ENCODE results near the gene SOHLH1. TPM values are rescaled to one million over a fixed set of nuclear protein-coding genes. Genes with fewer than 3 reads are reported as not detected.

The SOHLH1 gene
- total RNA-seq, 2 experiments from 2014 or later, result not detected

- H3K9me3 Mint-ChIP-seq (ENCODE audit: insufficient read depth), result no peaks in the 10 kb centered on the region
- H3K36me3 Mint-ChIP-seq (ENCODE audit: low read depth), result no peaks in the 10 kb centered on the region
- H3K4me1 Mint-ChIP-seq (ENCODE audit: low read depth), result peaks cover 2% of the 10 kb centered on the region
- H3K27ac Mint-ChIP-seq, result no peak overlapping the region
- no peak for ATAC-seq
- H3K27me3 Mint-ChIP-seq (ENCODE audit: low read depth), result no peaks in the 10 kb centered on the region
- no peak overlapping the region for H3K4me3 Mint-ChIP-seq
- ChIA-PET POLR2A (no interaction called here), CTCF (no interaction called here)
- no peak for DNase-seq
Measured at GRCh38 chr9:135697226-135697625, 2.1 kb downstream of the SOHLH1 start.

- H3K9me3 Mint-ChIP-seq (ENCODE audit: insufficient read depth), result no peaks in the 10 kb centered on the region
- no peaks in the 10 kb centered on the region for H3K27me3 Mint-ChIP-seq (ENCODE audit: low read depth)
- peaks cover 2% of the 10 kb centered on the region for H3K4me1 Mint-ChIP-seq (ENCODE audit: low read depth)
- DNase-seq (no peak), ATAC-seq (no peak)
- ChIA-PET POLR2A (no interaction called here), CTCF (no interaction called here)
- no peaks in the 10 kb centered on the region for H3K36me3 Mint-ChIP-seq (ENCODE audit: low read depth)
- H3K4me3 Mint-ChIP-seq, result no peak overlapping the region
- H3K27ac Mint-ChIP-seq, result no peak overlapping the region
Measured at GRCh38 chr9:135696446-135696845, 2.8 kb downstream of the SOHLH1 start.

- H3K27ac Mint-ChIP-seq, result no peak overlapping the region
- POLR2A ChIA-PET, result no interaction called here
- DNase-seq, result no peak
- CTCF ChIA-PET, result no interaction called here
- H3K36me3 Mint-ChIP-seq (ENCODE audit: low read depth), result no peaks in the 10 kb centered on the region
- no peak for ATAC-seq
- H3K27me3 Mint-ChIP-seq (ENCODE audit: low read depth), result no peaks in the 10 kb centered on the region
- H3K4me3 Mint-ChIP-seq, result no peak overlapping the region
- H3K4me1 Mint-ChIP-seq (ENCODE audit: low read depth), result no peaks in the 10 kb centered on the region
- no peaks in the 10 kb centered on the region for H3K9me3 Mint-ChIP-seq (ENCODE audit: insufficient read depth)
Measured at GRCh38 chr9:135695642-135696041, 3.6 kb downstream of the SOHLH1 start.

- H3K27me3 Mint-ChIP-seq (ENCODE audit: low read depth), result no peaks in the 10 kb centered on the region
- no peak for DNase-seq
- H3K4me1 Mint-ChIP-seq (ENCODE audit: low read depth), result no peaks in the 10 kb centered on the region
- H3K9me3 Mint-ChIP-seq (ENCODE audit: insufficient read depth), result no peaks in the 10 kb centered on the region
- ChIA-PET POLR2A (no interaction called here), CTCF (no interaction called here)
- no peak overlapping the region for H3K4me3 Mint-ChIP-seq
- H3K36me3 Mint-ChIP-seq (ENCODE audit: low read depth), result no peaks in the 10 kb centered on the region
- ATAC-seq, result no peak
- no peak overlapping the region for H3K27ac Mint-ChIP-seq
Measured at GRCh38 chr9:135695036-135695435, 4.2 kb downstream of the SOHLH1 start.

GRCh38 chr9:135694414-135694813, 4.9 kb downstream of the SOHLH1 start:
- Mint-ChIP-seq H3K4me3 (no peak overlapping the region), H3K27me3 (ENCODE audit: low read depth) (no peaks in the 10 kb centered on the region), H3K36me3 (ENCODE audit: low read depth) (no peaks in the 10 kb centered on the region), H3K9me3 (ENCODE audit: insufficient read depth) (no peaks in the 10 kb centered on the region), H3K27ac (no peak overlapping the region), H3K4me1 (ENCODE audit: low read depth) (no peaks in the 10 kb centered on the region)
- DNase-seq, result no peak
- ATAC-seq, result no peak
- POLR2A ChIA-PET, result no interaction called here
- CTCF ChIA-PET, result no interaction called here

GRCh38 chr9:135693771-135694170, 5.5 kb downstream of the SOHLH1 start:
- CTCF ChIA-PET, result no interaction called here
- H3K36me3 Mint-ChIP-seq (ENCODE audit: low read depth), result no peaks in the 10 kb centered on the region
- POLR2A ChIA-PET, result no interaction called here
- no peak overlapping the region for H3K4me3 Mint-ChIP-seq
- ATAC-seq (no peak), DNase-seq (no peak)
- H3K27ac Mint-ChIP-seq, result no peak overlapping the region
- no peaks in the 10 kb centered on the region for H3K27me3 Mint-ChIP-seq (ENCODE audit: low read depth)
- H3K4me1 Mint-ChIP-seq (ENCODE audit: low read depth), result no peaks in the 10 kb centered on the region
- no peaks in the 10 kb centered on the region for H3K9me3 Mint-ChIP-seq (ENCODE audit: insufficient read depth)

- DNase-seq, result no peak
- Mint-ChIP-seq H3K4me1 (ENCODE audit: low read depth) (no peaks in the 10 kb centered on the region), H3K4me3 (no peak overlapping the region), H3K9me3 (ENCODE audit: insufficient read depth) (no peaks in the 10 kb centered on the region), H3K27me3 (ENCODE audit: low read depth) (no peaks in the 10 kb centered on the region), H3K27ac (no peak overlapping the region), H3K36me3 (ENCODE audit: low read depth) (no peaks in the 10 kb centered on the region)
- ChIA-PET CTCF (no interaction called here), POLR2A (no interaction called here)
- ATAC-seq, result no peak
Measured at GRCh38 chr9:135693265-135693664, 6.0 kb downstream of the SOHLH1 start.

GRCh38 chr9:135692410-135692809, 6.9 kb downstream of the SOHLH1 start:
- POLR2A ChIA-PET, result no interaction called here
- Mint-ChIP-seq H3K4me1 (ENCODE audit: low read depth) (no peaks in the 10 kb centered on the region), H3K9me3 (ENCODE audit: insufficient read depth) (no peaks in the 10 kb centered on the region), H3K36me3 (ENCODE audit: low read depth) (no peaks in the 10 kb centered on the region), H3K27ac (no peak overlapping the region), H3K4me3 (no peak overlapping the region), H3K27me3 (ENCODE audit: low read depth) (no peaks in the 10 kb centered on the region)
- CTCF ChIA-PET, result no interaction called here
- DNase-seq (no peak), ATAC-seq (no peak)

- DNase-seq (no peak), ATAC-seq (no peak)
- H3K36me3 Mint-ChIP-seq (ENCODE audit: low read depth), result no peaks in the 10 kb centered on the region
- H3K4me1 Mint-ChIP-seq (ENCODE audit: low read depth), result no peaks in the 10 kb centered on the region
- CTCF ChIA-PET, result interaction anchor here (0.5 kb wide), 1 partner anchor 257 kb away, joined by 3 read pairs; no protein-coding TSS in a partner anchor
- no peak overlapping the region for H3K4me3 Mint-ChIP-seq
- no peak overlapping the region for H3K27ac Mint-ChIP-seq
- H3K27me3 Mint-ChIP-seq (ENCODE audit: low read depth), result no peaks in the 10 kb centered on the region
- POLR2A ChIA-PET, result no interaction called here
- H3K9me3 Mint-ChIP-seq (ENCODE audit: insufficient read depth), result no peaks in the 10 kb centered on the region
Measured at GRCh38 chr9:135690836-135691570, 8.3 kb downstream of the SOHLH1 start.

GRCh38 chr9:135689011-135689410, 10.3 kb downstream of the SOHLH1 start:
- ChIA-PET CTCF (no interaction called here), POLR2A (no interaction called here)
- no peaks in the 10 kb centered on the region for H3K4me1 Mint-ChIP-seq (ENCODE audit: low read depth)
- H3K9me3 Mint-ChIP-seq (ENCODE audit: insufficient read depth), result no peaks in the 10 kb centered on the region
- H3K4me3 Mint-ChIP-seq, result no peak overlapping the region
- no peak overlapping the region for H3K27ac Mint-ChIP-seq
- no peaks in the 10 kb centered on the region for H3K27me3 Mint-ChIP-seq (ENCODE audit: low read depth)
- H3K36me3 Mint-ChIP-seq (ENCODE audit: low read depth), result no peaks in the 10 kb centered on the region
- DNase-seq (no peak), ATAC-seq (no peak)

- no peak overlapping the region for H3K27ac Mint-ChIP-seq
- no peaks in the 10 kb centered on the region for H3K9me3 Mint-ChIP-seq (ENCODE audit: insufficient read depth)
- DNase-seq, result no peak
- ATAC-seq, result no peak
- H3K36me3 Mint-ChIP-seq (ENCODE audit: low read depth), result no peaks in the 10 kb centered on the region
- H3K4me3 Mint-ChIP-seq, result no peak overlapping the region
- H3K27me3 Mint-ChIP-seq (ENCODE audit: low read depth), result no peaks in the 10 kb centered on the region
- H3K4me1 Mint-ChIP-seq (ENCODE audit: low read depth), result no peaks in the 10 kb centered on the region
- POLR2A ChIA-PET, result no interaction called here
- CTCF ChIA-PET, result no interaction called here
Measured at GRCh38 chr9:135687216-135687615, 12.1 kb downstream of the SOHLH1 start.

GRCh38 chr9:135684691-135685090, 14.6 kb downstream of the SOHLH1 start:
- Mint-ChIP-seq H3K27me3 (ENCODE audit: low read depth) (no peaks in the 10 kb centered on the region), H3K4me3 (no peak overlapping the region)
- CTCF ChIA-PET, result no interaction called here

GRCh38 chr9:135683401-135684034, 15.8 kb downstream of the SOHLH1 start:
- Mint-ChIP-seq H3K27me3 (ENCODE audit: low read depth) (no peaks in the 10 kb centered on the region), H3K27ac (no peak overlapping the region), H3K9me3 (ENCODE audit: insufficient read depth) (no peaks in the 10 kb centered on the region), H3K4me1 (ENCODE audit: low read depth) (no peaks in the 10 kb centered on the region), H3K4me3 (no peak overlapping the region), H3K36me3 (ENCODE audit: low read depth) (no peaks in the 10 kb centered on the region)
- ChIA-PET POLR2A (no interaction called here), CTCF (no interaction called here)
- DNase-seq (no peak), ATAC-seq (no peak)

More at GRCh38 chr9:135684691-135685090, 14.6 kb downstream of the SOHLH1 start:
- no peaks in the 10 kb centered on the region for H3K4me1 Mint-ChIP-seq (ENCODE audit: low read depth)
- POLR2A ChIA-PET, result no interaction called here
- no peaks in the 10 kb centered on the region for H3K9me3 Mint-ChIP-seq (ENCODE audit: insufficient read depth)
- no peak overlapping the region for H3K27ac Mint-ChIP-seq
- no peak for DNase-seq
- H3K36me3 Mint-ChIP-seq (ENCODE audit: low read depth), result no peaks in the 10 kb centered on the region
- no peak for ATAC-seq

All from activated CD8-positive, alpha-beta T cell treated with anti-CD3 and anti-CD28 coated beads, Interleukin-2, amount 10 ng/mL, durations not matched to agents 7 days and 5 days (primary cell).